ENCODE data around the gene CORO2B. TPM values are rescaled to one million over a fixed set of nuclear protein-coding genes. Genes with fewer than 3 reads are reported as not detected.

The CORO2B gene, protein sequence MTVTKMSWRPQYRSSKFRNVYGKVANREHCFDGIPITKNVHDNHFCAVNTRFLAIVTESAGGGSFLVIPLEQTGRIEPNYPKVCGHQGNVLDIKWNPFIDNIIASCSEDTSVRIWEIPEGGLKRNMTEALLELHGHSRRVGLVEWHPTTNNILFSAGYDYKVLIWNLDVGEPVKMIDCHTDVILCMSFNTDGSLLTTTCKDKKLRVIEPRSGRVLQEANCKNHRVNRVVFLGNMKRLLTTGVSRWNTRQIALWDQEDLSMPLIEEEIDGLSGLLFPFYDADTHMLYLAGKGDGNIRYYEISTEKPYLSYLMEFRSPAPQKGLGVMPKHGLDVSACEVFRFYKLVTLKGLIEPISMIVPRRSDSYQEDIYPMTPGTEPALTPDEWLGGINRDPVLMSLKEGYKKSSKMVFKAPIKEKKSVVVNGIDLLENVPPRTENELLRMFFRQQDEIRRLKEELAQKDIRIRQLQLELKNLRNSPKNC
- total RNA-seq: 1.7 and 3.2 TPM in 2 replicates
- polyA plus RNA-seq (2012): 33.3 TPM

DNA sequence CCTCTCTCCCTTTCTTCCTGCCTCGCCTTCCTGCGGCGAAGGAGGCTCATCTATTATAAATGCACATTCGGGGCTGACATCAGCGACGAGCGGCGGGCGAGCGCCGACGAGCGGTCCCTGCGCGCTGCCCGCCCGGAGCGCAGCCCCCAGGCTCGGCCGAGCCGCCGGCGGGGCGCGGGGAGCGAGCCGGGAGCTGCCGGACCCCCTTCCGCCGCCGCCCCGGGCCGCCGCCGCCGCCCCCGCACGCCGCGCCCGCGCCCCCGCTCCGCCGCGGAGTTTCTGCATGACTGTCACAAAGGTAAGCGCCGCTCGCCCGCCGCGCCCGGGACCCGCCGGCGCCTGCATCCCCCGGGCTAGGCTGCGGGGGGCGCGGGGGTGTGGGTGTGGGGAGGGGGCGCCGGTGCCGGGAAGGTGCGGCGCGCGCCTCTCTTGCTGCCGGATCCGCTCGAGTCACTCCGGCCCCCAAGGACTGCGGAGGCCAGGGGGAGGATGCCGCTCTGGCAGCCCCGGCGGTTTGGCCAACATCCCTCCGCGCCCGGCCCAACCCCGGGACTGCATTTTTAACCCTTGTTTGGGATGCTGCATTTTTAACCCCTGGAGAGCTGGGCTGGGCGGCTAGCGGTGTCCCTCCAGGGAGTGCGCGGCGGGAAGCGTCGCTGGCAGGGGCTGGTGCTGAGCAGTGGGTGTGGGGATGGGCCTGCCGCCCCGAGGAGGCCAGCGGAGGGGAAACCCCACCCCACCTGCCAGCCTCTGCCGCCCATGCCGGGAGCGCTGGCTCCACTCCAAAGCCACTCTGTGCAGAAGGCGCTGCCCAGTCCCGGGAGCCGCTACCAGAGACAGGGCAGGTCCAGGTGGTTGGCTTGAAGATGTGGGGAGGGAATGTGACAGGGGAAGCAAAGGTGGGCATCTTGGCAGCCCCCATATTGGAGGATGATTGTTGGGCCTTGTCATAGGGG is at the start of gene CORO2B:
TSS of gene CORO2B (plus strand) at position 14 of the 956 bp plus-strand sequence. CDS start at position 284, 270 bp downstream.
- DNase-seq (ENCODE audit: low read depth): peak; percentile 30

DNA sequence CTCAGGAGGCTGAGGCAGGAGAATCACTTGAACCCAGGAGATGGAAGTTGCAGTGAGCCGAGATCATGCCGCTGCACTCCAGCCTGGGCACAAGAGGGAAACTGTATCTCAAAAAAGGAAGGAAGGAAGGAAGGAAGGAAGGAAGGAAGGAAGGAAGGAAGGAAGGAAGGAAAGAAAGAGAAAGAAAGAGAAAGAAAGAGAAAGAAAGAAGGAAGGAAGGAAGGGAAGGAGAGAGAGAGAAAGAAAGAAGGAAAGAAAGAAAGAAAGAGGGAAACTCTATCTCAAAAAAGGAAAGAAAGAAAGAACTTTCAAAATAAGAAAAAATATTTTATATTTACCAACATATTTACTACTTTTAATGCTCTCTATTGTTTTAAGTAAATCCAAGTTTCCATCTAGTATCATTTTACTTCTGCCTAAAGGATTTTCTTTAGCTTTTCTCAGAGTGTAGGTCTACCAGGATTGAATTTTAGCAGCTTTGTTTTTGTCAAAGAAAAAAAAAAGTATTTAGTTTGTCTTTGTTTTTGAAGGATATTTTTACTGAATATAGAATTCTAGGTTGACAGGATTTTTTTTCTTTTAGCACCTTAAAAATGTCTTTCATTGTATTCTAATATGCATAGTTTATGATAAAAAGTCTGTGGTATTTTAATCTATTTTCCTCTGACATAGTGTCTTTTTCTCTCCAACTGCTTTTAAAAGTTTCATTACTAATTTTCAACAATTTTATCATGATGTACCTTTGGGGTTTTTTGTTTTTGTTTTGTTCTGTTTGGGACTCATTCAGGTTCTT is 47.2 kb upstream of the CORO2B start:
- DNase-seq (ENCODE audit: low read depth): no peak

DNA sequence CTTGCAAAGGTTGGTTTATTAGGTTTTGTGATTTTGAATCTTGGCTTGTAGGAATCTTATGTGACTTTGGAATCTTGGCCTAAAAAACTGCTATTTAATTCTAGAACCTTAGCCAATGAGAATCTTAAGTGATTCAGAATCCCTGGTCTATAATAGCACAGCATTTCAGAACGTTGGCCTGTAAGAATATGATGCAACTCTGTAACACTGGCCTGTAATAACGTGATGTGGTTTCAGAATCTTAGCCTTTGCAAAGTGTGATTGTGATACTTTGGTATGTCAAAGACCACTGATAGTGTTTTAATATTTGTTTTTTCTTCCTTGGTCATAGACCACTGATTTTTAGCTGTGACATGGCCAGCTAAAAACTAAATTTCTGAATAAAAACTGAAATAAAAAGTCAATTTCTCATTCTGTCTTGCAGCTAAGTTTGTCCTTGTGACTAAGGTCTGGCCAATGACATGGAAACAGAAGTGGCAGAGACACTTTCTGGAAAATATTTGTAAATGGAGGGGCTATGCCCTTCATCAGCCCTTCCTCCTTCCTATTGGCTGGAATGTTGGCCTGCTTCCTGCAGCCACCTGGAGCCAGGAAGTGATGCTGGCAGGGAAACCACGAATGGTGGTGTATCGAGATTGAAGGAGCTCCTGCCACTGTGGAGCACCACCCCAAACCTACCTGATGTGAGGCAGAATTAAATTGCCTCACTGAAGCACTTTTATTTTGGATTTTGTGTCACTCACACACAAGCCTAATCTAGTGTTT is 42.3 kb upstream of the CORO2B start:
- DNase-seq (ENCODE audit: low read depth): peak; percentile 70

- no peak for DNase-seq (ENCODE audit: low read depth)
Measured at GRCh38 chr15:68537097-68537496, 41.7 kb upstream of the CORO2B start.

GRCh38 chr15:68537506-68537905 is 41.3 kb upstream of the CORO2B start:
- DNase-seq (ENCODE audit: low read depth): no peak

- DNase-seq (ENCODE audit: low read depth): no peak
Measured at GRCh38 chr15:68538311-68538710, 40.5 kb upstream of the CORO2B start.

GRCh38 chr15:68541743-68542142 is 37.0 kb upstream of the CORO2B start:
- no peak for DNase-seq (ENCODE audit: low read depth)

GRCh38 chr15:68542348-68542747 is 36.4 kb upstream of the CORO2B start:
- DNase-seq (ENCODE audit: low read depth): no peak

DNA sequence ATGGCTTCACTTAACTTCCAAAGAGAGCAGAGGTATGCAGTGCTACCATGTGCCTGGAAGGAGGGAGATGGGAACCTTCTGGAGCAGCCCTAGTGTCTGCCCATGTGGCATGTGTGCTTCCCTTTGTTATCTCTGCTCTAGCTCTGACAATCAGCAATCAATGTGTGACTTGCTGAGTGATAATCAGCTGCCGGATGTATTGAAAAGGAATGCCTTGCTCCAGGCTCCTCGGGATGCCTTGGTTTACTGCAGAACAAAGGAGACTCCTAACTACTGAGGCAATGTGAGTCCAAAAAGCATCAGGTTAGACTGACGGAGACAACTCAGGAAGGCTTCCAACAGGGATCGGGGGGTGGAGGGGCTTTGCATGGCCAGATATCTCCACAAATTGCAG is 36.0 kb upstream of the CORO2B start:
- DNase-seq (ENCODE audit: low read depth): no peak

DNA sequence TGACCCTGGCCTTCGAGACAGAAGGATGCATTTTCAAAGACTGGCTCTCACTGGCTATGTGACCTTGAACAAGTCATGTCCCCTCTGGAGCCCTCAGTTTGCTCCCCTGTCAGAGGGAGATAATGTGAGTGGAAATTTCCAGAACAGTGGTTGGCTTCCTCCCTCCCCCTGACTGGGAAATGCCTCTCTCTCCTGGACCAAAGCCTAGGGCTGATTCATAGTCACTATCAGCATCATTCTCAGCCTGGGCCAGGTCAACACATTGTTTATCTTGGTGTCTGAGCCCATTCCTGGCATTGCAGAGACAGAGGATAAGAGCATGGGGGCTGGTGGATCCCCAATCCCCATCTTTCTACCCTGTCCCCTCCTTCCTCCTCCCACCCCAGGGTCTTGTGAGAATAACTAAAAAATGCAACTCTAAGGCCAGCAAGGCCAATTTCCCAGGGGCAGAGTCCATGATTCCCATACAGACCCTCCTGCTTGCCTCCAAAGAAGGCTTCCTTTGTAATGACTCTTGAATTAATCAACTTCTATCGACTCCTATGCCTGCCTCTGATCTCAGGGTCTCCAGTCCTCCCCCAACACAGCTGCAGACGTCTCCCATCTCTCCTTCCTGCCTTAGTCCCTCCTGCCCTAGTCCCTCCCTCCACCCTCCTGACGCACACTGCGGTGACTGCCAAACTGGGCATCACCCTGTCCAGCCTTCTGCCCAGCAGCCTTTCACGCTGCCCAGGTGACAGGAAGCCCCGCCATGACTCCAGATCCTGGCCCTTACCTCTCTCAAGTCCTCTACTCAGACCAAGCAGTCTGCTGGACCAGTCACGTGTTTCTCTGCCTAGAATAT is 35.4 kb upstream of the CORO2B start:
- peak; percentile 73 for DNase-seq (ENCODE audit: low read depth)

GRCh38 chr15:68546318-68546717 is 32.5 kb upstream of the CORO2B start:
- DNase-seq (ENCODE audit: low read depth): no peak

GRCh38 chr15:68548364-68548763 is 30.4 kb upstream of the CORO2B start:
- no peak for DNase-seq (ENCODE audit: low read depth)

- no peak for DNase-seq (ENCODE audit: low read depth)
Measured at GRCh38 chr15:68550004-68550403, 28.8 kb upstream of the CORO2B start.

GRCh38 chr15:68550498-68551295 is 28.1 kb upstream of the CORO2B start:
- peak; percentile 50 for DNase-seq (ENCODE audit: low read depth)

DNA sequence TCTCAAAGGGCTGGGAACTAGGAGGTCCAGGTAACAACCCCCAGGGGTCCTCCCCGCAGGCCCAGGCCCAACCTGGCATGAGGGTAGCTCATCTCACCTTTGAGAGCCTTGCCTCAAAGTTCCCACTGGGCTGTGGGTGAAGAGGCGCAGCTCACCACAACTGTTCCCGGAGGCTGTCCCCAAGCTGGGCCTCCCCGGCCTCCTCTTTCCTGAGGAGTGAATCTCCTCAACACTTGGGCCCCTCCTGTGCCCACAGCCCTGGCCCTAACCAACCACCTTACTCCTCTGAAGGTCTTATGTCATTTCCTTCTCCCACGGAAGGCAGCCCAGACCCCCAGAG is 27.5 kb upstream of the CORO2B start:
- no peak for DNase-seq (ENCODE audit: low read depth)

GRCh38 chr15:68552344-68552743 is 26.4 kb upstream of the CORO2B start:
- no peak for DNase-seq (ENCODE audit: low read depth)

DNA sequence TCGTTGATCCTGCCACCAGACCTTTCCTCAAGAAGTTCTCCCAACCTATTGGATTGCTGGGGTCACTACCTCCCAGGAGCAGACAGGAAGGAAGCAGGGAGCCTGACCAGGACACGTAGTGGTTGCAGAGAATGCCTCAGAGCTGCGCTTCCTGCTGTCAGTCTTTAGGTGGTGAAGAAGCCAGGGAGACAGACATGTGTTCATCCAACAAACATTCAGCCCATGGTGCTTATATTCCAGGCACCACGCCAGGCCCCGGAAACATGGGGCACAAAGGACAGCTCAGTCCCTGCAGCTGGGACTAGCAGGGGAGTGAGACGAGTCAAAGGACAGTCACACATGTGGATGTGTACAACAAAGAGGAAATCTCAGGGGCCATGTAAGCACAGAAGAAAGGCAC is 26.0 kb upstream of the CORO2B start:
- peak; percentile 11 for DNase-seq (ENCODE audit: low read depth)

DNA sequence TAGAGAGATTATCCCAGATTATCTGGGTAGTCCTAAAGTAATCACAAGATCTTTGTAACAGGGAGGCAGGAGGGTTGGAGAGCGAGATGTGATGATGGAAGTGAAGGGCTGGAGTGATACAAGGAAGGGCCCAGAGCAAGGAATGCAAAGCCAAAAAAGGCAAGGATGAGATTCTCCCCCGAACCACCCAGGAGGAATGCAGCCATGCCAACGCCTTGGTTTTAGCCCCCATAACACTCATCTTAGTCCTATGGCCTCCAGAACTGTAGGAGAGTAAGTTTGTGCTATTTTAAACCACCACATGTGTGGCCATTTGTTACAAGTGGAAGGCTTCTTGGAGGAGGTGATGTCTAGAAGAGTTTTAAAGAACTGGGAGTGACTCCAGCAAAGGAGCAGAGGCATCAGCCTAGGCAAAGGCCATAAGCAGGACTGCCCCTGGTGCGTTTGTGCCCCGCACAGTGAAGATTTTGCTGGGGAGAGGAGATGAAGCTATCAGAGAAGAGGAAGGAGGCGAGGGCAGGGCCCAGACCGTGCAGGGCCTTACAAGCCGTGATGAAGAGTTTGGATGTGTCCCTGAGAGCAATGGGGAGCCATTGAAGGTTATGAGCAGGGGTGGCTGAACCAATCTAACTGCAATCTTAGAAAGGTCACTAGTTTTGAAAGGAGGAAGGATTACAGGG is 25.3 kb upstream of the CORO2B start:
- no peak for DNase-seq (ENCODE audit: low read depth)
